Measurements from ENCODE around the gene JADE2.

- TF ChIP-seq CTCF (IDR thresholded peaks at IDR 0.05; ENCODE audit: low read length) (no peak), EZH2 (IDR thresholded peaks at IDR 0.05; ENCODE audit: borderline replicate concordance, low read length) (no peak)
Measured at GRCh38 chr5:134517553-134517952, 7.9 kb upstream of the JADE2 start.

Data from OCI-LY1 (cell line).